Mammary epithelial cell (primary cell): ENCODE measurements around the gene RUNX2.

ENCODE experiments used
- CTCF ChIP-seq, 2 donors: IDR thresholded peaks in 1 of 2; conservative IDR thresholded peaks in 1 of 2; 2 replicates each; pipeline ENCODE4 v1.5.1; 2011 to 2012; ENCODE audit warnings: inconsistent platforms in 2 of 2, low read length in 2 of 2, mild to moderate bottlenecking in 2 of 2, control low read depth in 1 of 2, low read depth in 1 of 2; ENCODE audit not compliant: insufficient read depth in 1 of 2; ENCODE audit errors: extremely low read depth in 1 of 2
- EZH2 ChIP-seq: IDR thresholded peaks from 2 replicates; pipeline ENCODE4 v1.6.1; 2012; ENCODE audit warnings: low read length, inconsistent platforms, borderline replicate concordance

DNA sequence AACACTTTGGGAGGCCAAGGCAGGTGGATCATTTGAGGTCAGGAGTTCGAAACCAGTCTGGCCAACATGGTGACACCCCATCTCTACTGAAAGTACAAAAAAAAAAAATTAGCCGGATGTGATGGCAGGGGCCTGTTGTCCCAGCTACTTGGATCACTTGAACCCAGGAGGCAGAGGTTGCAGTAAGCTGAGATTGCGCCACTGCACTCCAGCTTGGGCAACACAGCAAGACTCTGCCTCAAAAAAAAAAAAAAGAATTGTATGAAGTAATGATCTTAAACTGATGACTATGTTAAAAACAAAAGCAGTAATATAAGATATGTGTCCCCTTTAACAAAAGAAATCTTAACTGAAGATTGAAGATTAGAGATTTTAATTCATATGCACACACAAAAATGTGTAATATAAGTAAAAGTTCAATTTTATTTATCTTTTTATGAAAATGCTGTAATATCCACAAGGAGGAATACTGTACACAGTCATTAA, 29.0 kb upstream of the RUNX2 start:
- TF ChIP-seq CTCF (conservative IDR thresholded peaks at IDR 0.05 in 1 of 2, IDR thresholded peaks at IDR 0.05 in 1 of 2; ENCODE audit: extremely low read depth in 1 of 2, insufficient read depth in 1 of 2, low read depth in 1 of 2, low read length in 2 of 2) (no peak), EZH2 (no peak)
